NT2/D1 (cell line): ENCODE data around the gene ZNF664.

Experiments used
- DNase-seq: peaks from one replicate; pipeline ENCODE4 v3.0.0-alpha.2; 2011; ENCODE audit warnings: low read depth, low spot score
- H3K27me3 ChIP-seq: 2 replicates; pipeline ENCODE4 v1.6.0; 2011; ENCODE audit warnings: mild to moderate bottlenecking; ENCODE audit not compliant: insufficient read length, insufficient read depth
- H3K36me3 ChIP-seq: 2 replicates; pipeline ENCODE4 v1.6.1; 2011; ENCODE audit warnings: mild to moderate bottlenecking, low read length, mixed read lengths; ENCODE audit not compliant: insufficient read depth, insufficient read length
- H3K4me1 ChIP-seq: 2 replicates; pipeline ENCODE4 v1.5.1; 2011; ENCODE audit not compliant: insufficient read depth, insufficient read length
- H3K4me3 ChIP-seq: 2 replicates; pipeline ENCODE4 v1.5.1; 2011; ENCODE audit warnings: low read depth; ENCODE audit not compliant: insufficient read length
- H3K9ac ChIP-seq: 2 replicates; pipeline ENCODE4 v1.6.0; 2011; ENCODE audit warnings: low read depth; ENCODE audit not compliant: insufficient read length
- H3K9me3 ChIP-seq: 2 replicates; pipeline ENCODE4 v1.5.1; 2011; ENCODE audit warnings: mild to moderate bottlenecking, low read length; ENCODE audit not compliant: insufficient read depth
- SUZ12 ChIP-seq: IDR thresholded peaks from 2 replicates; pipeline ENCODE4 v1.6.1; 2011; ENCODE audit not compliant: insufficient read length, insufficient read depth; ENCODE audit errors: extremely low read depth
- YY1 ChIP-seq: IDR thresholded peaks from 2 replicates; pipeline ENCODE4 v1.6.1; 2011; ENCODE audit not compliant: insufficient read length, insufficient read depth
- ZNF274 ChIP-seq: IDR thresholded peaks from 2 replicates; pipeline ENCODE4 v1.6.1; 2011; ENCODE audit warnings: mild to moderate bottlenecking, low read depth, low read length

The ZNF664 gene

DNA sequence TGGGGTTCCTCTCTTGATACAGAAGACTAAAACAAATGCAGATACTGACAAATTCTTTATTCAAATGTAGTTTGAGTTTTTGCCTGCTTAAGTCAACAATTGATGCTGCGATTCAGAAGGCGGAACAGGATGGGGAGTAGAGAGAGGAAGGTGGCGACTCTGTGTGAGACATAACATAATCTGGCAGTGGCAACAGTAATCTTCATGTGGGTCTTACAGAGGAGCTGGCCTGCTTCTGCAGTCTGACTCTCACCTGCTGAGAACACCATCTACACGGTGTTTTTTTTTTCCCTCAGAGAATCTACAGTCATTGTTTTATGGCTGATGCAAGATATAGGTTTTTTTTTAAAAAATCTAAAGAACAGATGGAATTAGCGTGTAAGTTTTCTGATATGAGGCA lies 10.5 kb upstream of the ZNF664 start:
- no peaks in the 10 kb centered on the region for H3K9me3 ChIP-seq
- no peak overlapping the region for H3K9ac ChIP-seq
- TF ChIP-seq SUZ12 = no peak
- no peak for TF ChIP-seq ZNF274
- TF ChIP-seq YY1 = no peak
- peaks cover 3% of the 10 kb centered on the region for H3K4me1 ChIP-seq
- H3K27me3 ChIP-seq = peaks cover 93% of the 10 kb centered on the region
- H3K4me3 ChIP-seq = no peak overlapping the region
- DNase-seq = no peak
- H3K36me3 ChIP-seq = no peaks in the 10 kb centered on the region

DNA sequence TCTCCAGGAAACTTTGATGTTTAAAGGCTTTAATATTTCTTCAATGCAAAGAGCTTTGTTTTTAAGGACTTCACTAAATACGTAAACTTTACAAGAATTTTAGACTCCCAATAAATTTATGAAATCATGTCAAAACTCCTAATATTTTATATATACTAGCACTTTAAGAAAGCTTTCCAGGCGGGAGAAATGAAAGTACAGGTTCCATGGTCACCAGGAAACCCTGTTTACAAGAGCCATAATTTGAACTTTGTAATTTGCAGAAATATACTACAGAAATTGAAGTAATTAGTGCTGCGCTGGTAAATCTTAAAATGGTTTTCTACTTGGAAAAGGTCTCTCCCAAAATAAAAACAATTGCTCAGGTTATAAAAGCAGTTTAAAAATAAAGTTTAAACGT lies 9.2 kb upstream of the ZNF664 start:
- TF ChIP-seq YY1 (no peak), SUZ12 (no peak), ZNF274 (no peak)
- H3K4me1 ChIP-seq = peaks cover 3% of the 10 kb centered on the region
- no peaks in the 10 kb centered on the region for H3K9me3 ChIP-seq
- no peaks in the 10 kb centered on the region for H3K36me3 ChIP-seq
- H3K9ac ChIP-seq = no peak overlapping the region
- DNase-seq = no peak
- no peak overlapping the region for H3K4me3 ChIP-seq
- peaks cover 100% of the 10 kb centered on the region for H3K27me3 ChIP-seq

DNA sequence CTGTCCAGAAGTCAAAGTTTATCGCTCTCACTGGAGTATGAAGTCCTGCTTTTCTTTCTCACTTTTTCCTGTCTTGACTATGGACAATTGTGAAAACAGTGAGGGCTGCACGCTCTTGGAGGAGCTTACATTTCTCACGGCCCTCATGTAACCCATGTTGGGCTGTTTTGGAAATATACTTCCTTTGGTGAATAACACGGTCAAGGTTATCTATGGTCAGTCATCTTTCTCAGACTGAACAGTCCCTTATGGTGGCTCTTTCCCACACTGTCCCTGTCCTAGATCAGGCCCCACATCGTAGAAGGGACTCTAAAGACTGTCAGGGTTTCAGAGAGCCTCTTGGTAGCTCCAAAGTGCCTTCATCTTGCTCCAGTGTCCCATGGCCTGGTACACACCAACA lies 7.6 kb upstream of the ZNF664 start:
- no peaks in the 10 kb centered on the region for H3K4me1 ChIP-seq
- H3K27me3 ChIP-seq = peaks cover 100% of the 10 kb centered on the region
- H3K9me3 ChIP-seq = no peaks in the 10 kb centered on the region
- H3K9ac ChIP-seq = no peak overlapping the region
- H3K36me3 ChIP-seq = no peaks in the 10 kb centered on the region
- TF ChIP-seq ZNF274 = no peak
- TF ChIP-seq YY1 = no peak
- TF ChIP-seq SUZ12 = no peak
- H3K4me3 ChIP-seq = no peak overlapping the region
- DNase-seq = no peak

DNA sequence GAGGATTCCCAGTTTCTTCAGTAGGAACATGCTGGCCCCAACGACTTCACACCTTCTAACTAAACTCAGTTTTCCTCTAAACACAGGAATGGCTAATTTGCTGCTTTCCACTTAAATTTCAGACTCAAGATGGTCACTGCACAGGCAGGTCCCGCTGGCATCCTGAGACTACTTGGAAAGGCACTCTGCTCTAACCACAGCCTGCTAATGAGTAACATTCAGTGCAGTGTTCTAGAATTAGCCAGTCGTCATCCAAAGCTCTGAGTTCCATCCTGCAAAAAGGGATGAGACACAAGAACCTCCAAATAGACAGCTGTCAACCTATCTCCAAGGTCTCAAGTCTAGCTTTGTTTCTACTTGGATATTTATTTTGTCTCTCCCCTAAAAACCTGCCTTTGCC lies 6.4 kb upstream of the ZNF664 start:
- TF ChIP-seq SUZ12 (no peak), ZNF274 (no peak), YY1 (no peak)
- Histone ChIP-seq H3K36me3 (no peaks in the 10 kb centered on the region), H3K4me3 (no peak overlapping the region), H3K27me3 (peaks cover 100% of the 10 kb centered on the region), H3K4me1 (no peaks in the 10 kb centered on the region), H3K9me3 (no peaks in the 10 kb centered on the region), H3K9ac (no peak overlapping the region)
- no peak for DNase-seq

DNA sequence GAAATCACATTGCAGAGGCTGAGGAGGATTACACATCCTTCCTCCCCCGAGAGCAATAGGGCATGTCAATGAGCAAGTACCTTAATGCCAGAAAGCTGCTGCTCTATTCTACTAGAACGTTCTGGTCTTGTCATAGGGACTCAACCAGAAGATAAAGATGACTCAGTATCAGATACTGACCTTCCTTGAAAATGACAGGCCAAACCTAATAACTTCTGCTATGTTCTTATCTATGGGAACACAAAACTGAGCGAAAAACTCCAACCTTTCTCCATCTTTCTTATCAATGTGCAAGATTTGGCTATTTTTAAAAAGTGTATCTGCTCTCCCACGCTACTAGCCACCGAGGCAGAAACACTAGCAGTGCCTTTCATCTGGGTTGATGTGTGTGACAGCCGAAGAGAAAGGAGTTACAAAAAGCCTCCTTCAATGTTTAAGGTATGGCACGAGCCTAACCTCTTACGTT lies 5.9 kb upstream of the ZNF664 start:
- H3K9ac ChIP-seq = no peak overlapping the region
- no peak for DNase-seq
- no peaks in the 10 kb centered on the region for H3K36me3 ChIP-seq
- TF ChIP-seq ZNF274 (no peak), YY1 (no peak), SUZ12 (no peak)
- H3K4me3 ChIP-seq = no peak overlapping the region
- H3K9me3 ChIP-seq = no peaks in the 10 kb centered on the region
- H3K27me3 ChIP-seq = peaks cover 95% of the 10 kb centered on the region
- no peaks in the 10 kb centered on the region for H3K4me1 ChIP-seq

DNA sequence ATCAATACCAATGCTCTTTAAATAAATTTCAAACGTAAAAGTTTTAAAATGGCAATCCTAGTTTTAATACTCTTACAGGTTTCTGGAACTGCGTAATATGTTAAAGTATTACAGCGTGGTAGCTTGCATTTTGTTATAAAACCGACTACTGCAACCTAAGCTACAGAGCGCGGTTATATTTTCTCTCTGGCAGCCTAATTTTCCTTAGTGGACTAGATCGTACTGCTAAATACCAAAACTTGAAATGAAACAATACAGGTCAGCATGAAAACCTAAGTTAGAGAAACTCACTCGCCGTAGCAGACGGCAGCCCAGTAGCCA lies 1.6 kb upstream of the ZNF664 start:
- no peaks in the 10 kb centered on the region for H3K9me3 ChIP-seq
- TF ChIP-seq YY1 (no peak), SUZ12 (no peak), ZNF274 (no peak)
- peaks cover 19% of the 10 kb centered on the region for H3K36me3 ChIP-seq
- DNase-seq = no peak
- no peak overlapping the region for H3K9ac ChIP-seq
- H3K4me1 ChIP-seq = no peaks in the 10 kb centered on the region
- no peak overlapping the region for H3K4me3 ChIP-seq
- peaks cover 72% of the 10 kb centered on the region for H3K27me3 ChIP-seq

DNA sequence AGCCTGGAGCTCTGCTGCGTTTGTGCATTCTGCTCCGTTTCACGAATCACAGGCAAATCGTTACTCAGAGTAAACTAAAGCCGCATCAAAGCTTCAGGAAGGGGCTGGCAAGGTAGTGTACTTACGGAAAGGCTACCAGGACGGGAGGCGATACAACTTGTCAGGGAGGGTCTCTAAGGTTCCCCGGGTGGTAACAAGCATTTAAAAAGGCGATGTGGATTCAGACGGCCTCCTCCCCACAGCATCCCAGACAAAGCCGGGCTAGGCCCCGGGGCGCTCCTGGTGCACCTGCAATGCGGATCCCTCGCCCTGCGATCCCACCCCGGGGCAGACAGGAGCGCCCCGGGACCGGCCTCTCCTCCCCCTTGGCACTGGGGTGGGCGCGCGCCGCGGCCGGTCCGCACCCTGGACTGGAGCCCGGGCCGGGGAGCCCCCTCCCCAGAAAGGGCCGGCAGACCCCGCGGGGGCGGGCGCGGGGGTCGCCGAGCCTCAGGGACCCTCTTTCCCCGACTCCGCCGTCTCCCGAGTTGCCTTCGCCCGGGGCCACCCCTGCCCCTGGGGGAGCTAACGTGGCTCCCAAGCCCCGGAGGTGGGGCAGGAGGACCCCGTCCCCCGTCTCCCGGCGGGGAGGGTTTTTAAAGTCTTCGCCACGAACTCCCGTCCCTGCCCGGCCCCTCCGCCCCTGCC lies 1.1 kb upstream of the ZNF664 start:
- no peaks in the 10 kb centered on the region for H3K9me3 ChIP-seq
- H3K36me3 ChIP-seq = peaks cover 24% of the 10 kb centered on the region
- H3K27me3 ChIP-seq = peaks cover 68% of the 10 kb centered on the region
- peak overlapping the region; percentile 38 for H3K4me3 ChIP-seq
- H3K9ac ChIP-seq = peak overlapping the region; percentile 6
- peak; percentile 90 for DNase-seq
- TF ChIP-seq ZNF274 = no peak
- no peak for TF ChIP-seq SUZ12
- TF ChIP-seq YY1 = no peak
- H3K4me1 ChIP-seq = no peaks in the 10 kb centered on the region
